Peyer's patch (tissue), 4 donors: Measurements from ENCODE around the gene GNAI1. TPM values are rescaled to one million over a fixed set of nuclear protein-coding genes. Genes with fewer than 3 reads are reported as not detected.

Source experiments
- DNase-seq, 3 donors: peaks; one replicate each; pipeline ENCODE4 v3.0.0-alpha.2; 2017 to 2019
- H3K27ac ChIP-seq, 4 donors: fragments of 200-600 bp; sonication (generic); one replicate each; pipeline ENCODE4 v1.5.1; 2016 to 2019
- H3K27me3 ChIP-seq, 2 donors: fragments of 200-600 bp; sonication (generic); one replicate each; pipeline ENCODE4 v1.5.1; 2019
- H3K36me3 ChIP-seq, 3 donors: fragments of 200-600 bp; sonication (generic); one replicate each; pipeline ENCODE4 v1.5.1; 2016 to 2019
- H3K4me1 ChIP-seq, 4 donors: fragments of 200-600 bp; sonication (generic); one replicate each; pipeline ENCODE4 v1.5.1; 2016 to 2019
- H3K4me3 ChIP-seq, 4 donors: fragments of 200-600 bp; sonication (generic); 1 replicate in 3 of 4; 2 replicates in 1 of 4; pipeline ENCODE4 v1.5.1; 2016 to 2019; ENCODE audit warnings: mild to moderate bottlenecking in 1 of 4
- H3K9me3 ChIP-seq, 4 donors: fragments of 200-600 bp; sonication (generic); one replicate each; pipeline ENCODE4 v1.5.1; 2016 to 2019; ENCODE audit warnings: mild to moderate bottlenecking in 1 of 4
- POLR2A ChIP-seq, 2 donors: fragments of 450-650 bp; IDR thresholded peaks; one replicate each; pipeline ENCODE4 v1.5.1; 2017; ENCODE audit warnings: antibody characterized with exemption in 2 of 2, mild to moderate bottlenecking in 2 of 2, moderate library complexity in 2 of 2
- total RNA-seq, 4 donors: library from RNA; depleted of rRNA; stranded (reverse); fragments of >200 nt; gene quantifications; one replicate each; pipeline ENCODE4 v1.1.0, GENCODE V29; 2016
- TF ChIP-seq, protein P1 (sequence below), 6 experiments: fragments of 450-650 bp in 4 of 6; fragments of 200-600 bp in 2 of 6; sonication (generic) in 1 of 6; IDR thresholded peaks; one replicate each; pipeline ENCODE4 v1.5.1; 2017 to 2019; ENCODE audit warnings: antibody characterized with exemption in 6 of 6, mild to moderate bottlenecking in 3 of 6, moderate library complexity in 1 of 6

The GNAI1 gene
- total RNA-seq, 4 donors from 2014 or later = 5.5 to 13.3 (median 8.1) TPM

GRCh38 chr7:80226629-80227028, 92.0 kb downstream of the GNAI1 start:
- Histone ChIP-seq H3K27ac (no peak overlapping the region), H3K27me3 (no peaks in the 10 kb centered on the region), H3K36me3 (no peaks in the 10 kb centered on the region), H3K4me3 (no peak overlapping the region), H3K4me1 (no peaks in the 10 kb centered on the region), H3K9me3 (no peaks in the 10 kb centered on the region)
- TF ChIP-seq, protein P1, sequence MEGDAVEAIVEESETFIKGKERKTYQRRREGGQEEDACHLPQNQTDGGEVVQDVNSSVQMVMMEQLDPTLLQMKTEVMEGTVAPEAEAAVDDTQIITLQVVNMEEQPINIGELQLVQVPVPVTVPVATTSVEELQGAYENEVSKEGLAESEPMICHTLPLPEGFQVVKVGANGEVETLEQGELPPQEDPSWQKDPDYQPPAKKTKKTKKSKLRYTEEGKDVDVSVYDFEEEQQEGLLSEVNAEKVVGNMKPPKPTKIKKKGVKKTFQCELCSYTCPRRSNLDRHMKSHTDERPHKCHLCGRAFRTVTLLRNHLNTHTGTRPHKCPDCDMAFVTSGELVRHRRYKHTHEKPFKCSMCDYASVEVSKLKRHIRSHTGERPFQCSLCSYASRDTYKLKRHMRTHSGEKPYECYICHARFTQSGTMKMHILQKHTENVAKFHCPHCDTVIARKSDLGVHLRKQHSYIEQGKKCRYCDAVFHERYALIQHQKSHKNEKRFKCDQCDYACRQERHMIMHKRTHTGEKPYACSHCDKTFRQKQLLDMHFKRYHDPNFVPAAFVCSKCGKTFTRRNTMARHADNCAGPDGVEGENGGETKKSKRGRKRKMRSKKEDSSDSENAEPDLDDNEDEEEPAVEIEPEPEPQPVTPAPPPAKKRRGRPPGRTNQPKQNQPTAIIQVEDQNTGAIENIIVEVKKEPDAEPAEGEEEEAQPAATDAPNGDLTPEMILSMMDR (IDR thresholded peaks at IDR 0.05) = no peak
- no peak for TF ChIP-seq POLR2A (IDR thresholded peaks at IDR 0.05)
- no peak for DNase-seq

- Histone ChIP-seq H3K36me3 (no peaks in the 10 kb centered on the region), H3K27me3 (no peaks in the 10 kb centered on the region), H3K27ac (no peak overlapping the region), H3K9me3 (no peaks in the 10 kb centered on the region), H3K4me1 (no peaks in the 10 kb centered on the region), H3K4me3 (no peak overlapping the region)
- TF ChIP-seq POLR2A (IDR thresholded peaks at IDR 0.05) = no peak
- TF ChIP-seq, protein P1 (IDR thresholded peaks at IDR 0.05) = no peak
- DNase-seq = no peak
These were observed 95.7 kb downstream of the GNAI1 start for GRCh38 chr7:80230327-80230726.

DNA sequence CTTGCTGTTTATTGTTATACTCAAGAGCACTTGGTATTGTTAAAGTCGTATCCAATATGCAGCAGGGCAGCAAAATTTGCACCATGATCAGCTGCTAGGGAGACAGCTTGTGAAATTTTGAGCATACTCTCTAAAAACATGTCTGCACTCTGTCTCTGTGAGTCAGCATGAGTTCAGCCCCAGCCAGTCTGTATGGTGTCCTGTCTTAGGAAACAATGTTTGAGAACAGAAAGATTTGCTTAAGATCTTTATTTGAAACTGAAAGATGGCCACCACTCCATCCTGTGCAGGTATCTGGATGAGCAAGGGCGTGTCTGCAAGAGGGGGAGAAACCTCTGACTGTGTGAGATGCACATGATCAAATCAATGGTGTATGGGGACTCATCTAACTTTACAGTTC, 97.1 kb downstream of the GNAI1 start:
- no peaks in the 10 kb centered on the region for H3K27me3 ChIP-seq
- H3K36me3 ChIP-seq = no peaks in the 10 kb centered on the region
- TF ChIP-seq POLR2A (IDR thresholded peaks at IDR 0.05) = no peak
- TF ChIP-seq, protein P1 (IDR thresholded peaks at IDR 0.05) = no peak
- H3K4me1 ChIP-seq = no peaks in the 10 kb centered on the region
- H3K27ac ChIP-seq = no peak overlapping the region
- no peak overlapping the region for H3K4me3 ChIP-seq
- H3K9me3 ChIP-seq = no peaks in the 10 kb centered on the region
- no peak for DNase-seq

DNA sequence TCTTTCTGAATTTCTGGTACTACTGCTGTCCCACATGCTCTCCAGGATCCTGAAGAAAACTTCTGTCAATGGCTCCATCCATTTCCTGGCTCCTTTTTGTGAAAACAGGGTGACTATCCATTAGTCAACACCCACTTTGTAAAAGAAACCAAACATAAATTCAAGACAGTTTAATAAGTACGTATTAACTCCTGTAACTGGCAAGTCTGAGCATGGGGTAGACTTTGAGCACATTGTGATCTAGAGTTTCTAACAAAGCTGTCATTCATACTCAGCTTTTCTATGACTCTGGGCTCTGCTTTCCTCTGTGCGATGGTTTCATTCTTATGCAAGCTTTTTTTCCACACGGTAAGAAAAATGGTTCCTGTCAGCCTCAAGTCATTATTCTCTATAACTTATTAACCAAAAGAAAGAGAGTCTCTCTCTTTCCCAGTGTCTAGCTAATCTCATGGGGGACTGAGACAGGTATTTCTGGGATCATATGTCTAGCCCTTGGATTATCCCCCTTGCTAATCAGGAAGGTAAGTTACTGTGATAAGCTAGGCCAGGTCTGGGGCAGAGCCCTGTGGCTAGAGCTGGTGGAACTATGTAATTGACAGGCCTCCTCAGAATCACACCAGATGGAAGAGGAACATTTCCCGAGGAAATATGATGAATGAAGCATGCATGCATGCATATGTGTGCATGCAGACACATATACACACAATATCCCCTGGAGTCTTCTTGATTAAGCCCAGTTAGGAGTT, 98.5 kb downstream of the GNAI1 start:
- Histone ChIP-seq H3K4me3 (no peak overlapping the region), H3K4me1 (no peaks in the 10 kb centered on the region), H3K36me3 (no peaks in the 10 kb centered on the region), H3K27me3 (no peaks in the 10 kb centered on the region), H3K27ac (no peak overlapping the region), H3K9me3 (no peaks in the 10 kb centered on the region)
- no peak for TF ChIP-seq POLR2A (IDR thresholded peaks at IDR 0.05)
- TF ChIP-seq, protein P1 (IDR thresholded peaks at IDR 0.05) = no peak
- DNase-seq = no peak

- Histone ChIP-seq H3K27me3 (no peaks in the 10 kb centered on the region), H3K36me3 (no peaks in the 10 kb centered on the region), H3K9me3 (no peaks in the 10 kb centered on the region), H3K27ac (no peak overlapping the region), H3K4me3 (no peak overlapping the region), H3K4me1 (no peaks in the 10 kb centered on the region)
- TF ChIP-seq, protein P1 (IDR thresholded peaks at IDR 0.05) = no peak
- no peak for TF ChIP-seq POLR2A (IDR thresholded peaks at IDR 0.05)
- DNase-seq = no peak
These were observed 100.7 kb downstream of the GNAI1 start for GRCh38 chr7:80235334-80235733.
